Activated CD8-positive, alpha-beta memory T cell treated with anti-CD3 and anti-CD28 coated beads, Interleukin-2, amount 50 U/mL, for 24 hours (primary cell): ENCODE results near the gene SLC16A13.

ENCODE experiments used
- DNase-seq: peaks from one replicate; pipeline ENCODE4 v3.0.0-alpha.2; 2020; ENCODE audit errors: extremely low read depth

SLC16A13 gene

GRCh38 chr17:7011942-7012254 lies 23.9 kb upstream of the SLC16A13 start:
- no peak for DNase-seq

DNA sequence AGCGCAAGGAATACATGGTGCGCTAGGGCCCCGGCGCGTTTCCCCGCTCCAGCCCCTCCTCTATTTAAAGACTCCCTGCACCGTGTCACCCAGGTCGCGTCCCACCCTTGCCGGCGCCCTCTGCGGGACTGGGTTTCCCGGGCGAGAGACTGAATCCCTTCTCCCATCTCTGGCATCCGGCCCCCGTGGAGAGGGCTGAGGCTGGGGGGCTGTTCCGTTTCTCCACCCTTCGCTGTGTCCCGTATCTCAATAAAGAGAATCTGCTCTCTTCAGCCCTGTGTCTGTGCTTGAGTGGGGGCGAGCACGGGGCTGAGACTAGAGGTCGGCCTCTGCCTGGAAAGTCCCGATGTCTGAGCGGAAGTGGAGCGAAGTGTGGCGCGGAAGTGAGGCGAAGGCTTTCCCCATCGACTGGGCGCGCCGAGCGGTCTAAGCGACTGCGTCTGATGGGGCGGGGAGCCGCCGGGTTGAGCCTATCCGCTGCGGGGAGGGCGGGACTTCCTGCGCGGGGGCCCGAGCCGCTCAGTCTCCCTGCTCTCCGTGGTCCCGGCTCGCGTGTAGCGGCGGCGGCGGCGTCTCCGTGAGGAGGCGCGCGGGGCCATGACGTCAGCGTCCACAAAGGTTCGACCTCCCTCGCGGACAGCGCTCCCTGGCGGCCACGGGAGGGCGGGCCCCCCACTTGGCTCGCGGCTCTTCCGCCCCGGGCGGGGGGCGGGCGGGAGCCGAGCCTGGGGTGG lies 21.4 kb upstream of the SLC16A13 start:
- peak; percentile 91 for DNase-seq

GRCh38 chr17:7014995-7015958 lies 20.5 kb upstream of the SLC16A13 start:
- DNase-seq, result no peak

DNA sequence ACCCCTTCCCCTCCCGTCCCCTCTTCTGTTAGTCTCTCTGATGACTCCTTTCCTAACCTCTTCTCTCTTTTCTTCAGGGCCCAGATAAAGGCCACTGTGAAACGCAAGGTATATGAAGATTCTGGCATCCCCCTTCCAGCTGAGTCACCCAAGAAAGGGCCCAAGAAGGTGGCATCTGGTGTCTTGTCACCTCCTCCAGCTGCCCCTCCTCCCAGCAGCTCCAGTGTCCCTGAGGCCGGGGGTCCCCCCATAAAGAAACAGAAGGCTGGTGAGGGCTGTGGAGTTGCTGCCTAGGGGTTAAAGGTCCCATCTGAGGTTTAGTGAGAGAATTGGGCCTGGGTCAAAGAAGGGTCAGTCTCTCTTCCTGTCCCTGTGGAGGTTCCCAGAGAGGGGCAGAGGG lies 19.4 kb upstream of the SLC16A13 start:
- no peak for DNase-seq

- no peak for DNase-seq
Observed at GRCh38 chr17:7016886-7017826, 18.7 kb upstream of the SLC16A13 start.

DNA sequence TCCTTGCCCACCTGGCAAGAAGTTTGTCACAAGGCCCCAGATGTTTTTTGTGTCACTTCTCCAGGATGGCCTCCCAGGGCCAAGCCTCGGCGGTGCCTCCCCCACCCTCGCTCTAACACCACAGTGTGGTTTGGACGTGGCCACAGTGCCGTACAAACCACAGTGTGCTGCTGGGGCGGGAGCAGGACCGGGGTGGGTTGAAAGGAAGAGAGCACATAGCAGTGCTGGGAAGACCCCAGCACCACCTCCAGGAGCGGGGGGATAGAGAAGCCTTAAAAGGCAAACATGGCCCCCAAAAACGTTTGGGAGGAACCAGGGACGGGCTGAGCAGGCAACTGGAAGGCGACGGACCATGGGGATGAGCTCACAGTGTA lies 18.0 kb upstream of the SLC16A13 start:
- DNase-seq, result no peak

GRCh38 chr17:7018331-7018964 lies 17.4 kb upstream of the SLC16A13 start:
- no peak for DNase-seq

GRCh38 chr17:7019367-7019766 lies 16.4 kb upstream of the SLC16A13 start:
- DNase-seq, result no peak

- DNase-seq, result no peak
Observed at GRCh38 chr17:7019839-7020519, 15.8 kb upstream of the SLC16A13 start.

- no peak for DNase-seq
Observed at GRCh38 chr17:7020894-7021664, 14.7 kb upstream of the SLC16A13 start.

GRCh38 chr17:7021993-7022778 lies 13.6 kb upstream of the SLC16A13 start:
- DNase-seq, result no peak

DNA sequence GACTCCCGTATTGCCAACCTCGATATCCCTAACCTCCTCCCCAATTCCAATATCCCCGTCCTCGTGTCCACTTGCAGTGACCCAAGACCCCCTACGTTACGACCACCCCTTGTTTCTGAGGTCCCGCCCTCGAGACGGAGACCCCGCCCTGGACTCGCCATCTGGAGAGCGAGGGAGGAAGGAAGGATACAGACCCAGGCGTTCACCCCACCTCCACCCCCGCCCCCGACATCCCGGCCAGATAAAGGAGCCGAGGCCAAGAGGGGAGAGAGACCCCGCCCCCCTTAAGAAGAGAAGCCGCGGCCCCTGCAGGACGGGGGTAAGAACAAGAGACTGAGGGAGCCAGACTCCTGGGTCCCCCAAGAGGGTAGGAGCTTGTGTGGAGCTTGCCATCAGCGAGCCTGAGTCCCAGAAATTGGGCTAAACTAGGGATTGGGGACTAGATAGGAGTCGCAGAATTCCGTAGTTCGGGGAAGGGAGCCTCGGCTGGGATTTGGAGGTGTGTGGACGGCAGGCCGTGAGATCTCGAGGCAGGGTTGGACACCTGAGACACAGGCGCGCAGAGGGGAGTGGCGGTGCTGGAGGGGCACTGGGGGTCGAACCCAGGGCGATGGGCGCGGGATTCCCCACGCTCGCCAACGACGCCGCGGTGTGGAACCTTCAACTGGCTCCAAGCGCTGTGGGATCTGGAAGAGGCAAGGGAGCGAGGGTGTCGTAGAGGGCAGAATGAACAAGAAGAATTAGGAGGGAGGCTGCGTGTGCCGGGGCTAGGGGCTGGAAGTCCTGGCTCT lies 12.8 kb upstream of the SLC16A13 start, which contains the start of gene BCL6B:
Gene BCL6B, plus strand, starts transcription at position 270 of the 791 bp plus-strand sequence. CDS start 622 bp downstream, outside the sequence.
- DNase-seq, result no peak

DNA sequence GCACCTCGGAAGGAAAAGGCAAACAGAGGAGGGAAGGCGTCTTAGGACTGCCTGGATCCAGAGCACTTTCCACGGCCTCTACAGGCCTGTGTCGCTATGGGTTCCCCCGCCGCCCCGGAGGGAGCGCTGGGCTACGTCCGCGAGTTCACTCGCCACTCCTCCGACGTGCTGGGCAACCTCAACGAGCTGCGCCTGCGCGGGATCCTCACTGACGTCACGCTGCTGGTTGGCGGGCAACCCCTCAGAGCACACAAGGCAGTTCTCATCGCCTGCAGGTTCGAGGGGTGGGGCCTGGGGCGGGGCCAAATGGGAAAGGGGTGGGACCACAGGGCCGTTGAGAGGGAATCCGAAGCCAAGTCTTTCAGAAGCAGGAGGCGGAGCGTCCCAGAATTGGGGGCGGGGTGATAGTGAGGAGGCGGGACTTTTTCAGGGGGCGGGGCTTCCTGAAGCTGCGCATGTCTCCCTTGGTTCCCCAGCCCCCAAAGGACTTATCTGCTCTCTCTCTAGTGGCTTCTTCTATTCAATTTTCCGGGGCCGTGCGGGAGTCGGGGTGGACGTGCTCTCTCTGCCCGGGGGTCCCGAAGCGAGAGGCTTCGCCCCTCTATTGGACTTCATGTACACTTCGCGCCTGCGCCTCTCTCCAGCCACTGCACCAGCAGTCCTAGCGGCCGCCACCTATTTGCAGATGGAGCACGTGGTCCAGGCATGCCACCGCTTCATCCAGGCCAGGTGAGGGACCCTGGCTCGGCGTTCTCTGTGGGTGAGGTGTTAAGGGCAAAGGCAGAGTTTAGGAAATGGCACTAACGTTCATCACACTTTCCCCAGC lies 12.0 kb upstream of the SLC16A13 start:
- peak; percentile 88 for DNase-seq

DNA sequence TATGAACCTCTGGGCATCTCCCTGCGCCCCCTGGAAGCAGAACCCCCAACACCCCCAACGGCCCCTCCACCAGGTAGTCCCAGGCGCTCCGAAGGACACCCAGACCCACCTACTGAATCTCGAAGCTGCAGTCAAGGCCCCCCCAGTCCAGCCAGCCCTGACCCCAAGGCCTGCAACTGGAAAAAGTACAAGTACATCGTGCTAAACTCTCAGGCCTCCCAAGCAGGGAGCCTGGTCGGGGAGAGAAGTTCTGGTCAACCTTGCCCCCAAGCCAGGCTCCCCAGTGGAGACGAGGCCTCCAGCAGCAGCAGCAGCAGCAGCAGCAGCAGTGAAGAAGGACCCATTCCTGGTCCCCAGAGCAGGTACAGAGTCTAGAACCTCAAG lies 11.4 kb upstream of the SLC16A13 start:
- DNase-seq, result no peak

DNA sequence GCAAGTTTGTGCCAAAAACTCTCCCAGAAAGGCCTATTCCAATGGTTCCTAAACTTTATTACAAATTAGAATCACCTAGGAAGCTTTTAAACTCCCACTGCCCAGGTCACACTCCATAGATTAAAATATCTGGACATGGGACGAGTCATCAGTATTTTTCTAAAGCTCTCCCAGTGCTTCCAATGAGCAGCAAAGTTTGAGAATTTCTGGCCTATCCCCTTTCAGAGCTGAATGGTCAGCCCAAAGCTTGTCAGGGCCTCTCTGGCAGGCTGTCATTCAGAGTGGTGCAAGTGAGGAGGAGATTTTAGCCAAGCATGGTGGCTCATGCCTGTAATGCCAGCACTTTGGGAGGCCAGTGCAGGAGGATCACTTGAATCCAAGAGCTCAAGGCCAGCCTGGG lies 10.6 kb upstream of the SLC16A13 start:
- DNase-seq, result no peak

GRCh38 chr17:7026471-7027115 lies 9.2 kb upstream of the SLC16A13 start:
- DNase-seq, result no peak

DNA sequence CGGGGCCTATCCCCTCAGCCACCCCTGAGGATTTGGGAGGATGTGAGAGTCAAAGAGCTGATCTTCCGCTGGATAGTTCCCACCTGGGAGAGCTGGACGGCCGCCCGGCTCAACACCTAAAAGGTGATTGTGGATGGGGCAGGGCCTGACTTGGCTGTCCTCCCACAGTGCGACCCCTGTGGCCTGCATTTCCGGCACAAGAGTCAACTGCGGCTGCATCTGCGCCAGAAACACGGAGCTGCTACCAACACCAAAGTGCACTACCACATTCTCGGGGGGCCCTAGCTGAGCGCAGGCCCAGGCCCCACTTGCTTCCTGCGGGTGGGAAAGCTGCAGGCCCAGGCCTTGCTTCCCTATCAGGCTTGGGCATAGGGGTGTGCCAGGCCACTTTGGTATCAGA lies 8.5 kb upstream of the SLC16A13 start:
- DNase-seq, result no peak
